Fibroblast of villous mesenchyme (primary cell): ENCODE data around the gene SORCS3. TPM values are rescaled to one million over a fixed set of nuclear protein-coding genes. Genes with fewer than 3 reads are reported as not detected.

Experiments used
- DNase-seq: peaks from one replicate; pipeline ENCODE4 v3.0.0-alpha.2; 2010; ENCODE audit warnings: low read depth
- H3K4me3 ChIP-seq: 2 replicates; pipeline ENCODE4 v1.5.1; 2011; ENCODE audit warnings: low read depth, mild to moderate bottlenecking, low read length
- CTCF ChIP-seq: IDR thresholded peaks from 2 replicates; pipeline ENCODE4 v1.5.1; 2012; ENCODE audit warnings: low read depth, mild to moderate bottlenecking, low read length; ENCODE audit not compliant: insufficient read depth
- total RNA-seq: library from RNA; depleted of rRNA; stranded (reverse); fragments of >200 nt; gene quantifications from 2 replicates; pipeline ENCODE4 v1.2.3, GENCODE V29; 2012

Gene SORCS3
- total RNA-seq, 1 donor = not detected

DNA sequence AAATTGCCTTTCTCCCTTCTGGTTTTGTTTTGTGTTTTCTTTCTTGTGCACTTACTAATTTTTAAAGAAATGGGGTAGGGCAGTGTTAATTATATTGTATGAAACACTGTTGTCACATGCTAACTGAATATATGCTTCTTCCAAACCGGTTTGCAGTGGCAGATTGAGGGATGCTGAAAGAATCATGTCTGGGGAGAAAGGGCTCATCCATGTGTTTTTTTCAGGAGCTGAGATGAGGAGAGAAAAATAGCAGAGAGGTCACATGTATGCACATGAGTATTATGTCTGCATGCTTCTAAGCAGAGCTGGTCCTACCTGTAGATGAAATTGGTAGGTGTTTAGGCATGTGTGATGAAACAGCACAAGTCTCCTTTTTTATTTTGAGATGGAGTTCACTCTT is 17.0 kb downstream of the SORCS3 start:
- no peak overlapping the region for H3K4me3 ChIP-seq
- TF ChIP-seq CTCF = no peak
- no peak for DNase-seq

DNA sequence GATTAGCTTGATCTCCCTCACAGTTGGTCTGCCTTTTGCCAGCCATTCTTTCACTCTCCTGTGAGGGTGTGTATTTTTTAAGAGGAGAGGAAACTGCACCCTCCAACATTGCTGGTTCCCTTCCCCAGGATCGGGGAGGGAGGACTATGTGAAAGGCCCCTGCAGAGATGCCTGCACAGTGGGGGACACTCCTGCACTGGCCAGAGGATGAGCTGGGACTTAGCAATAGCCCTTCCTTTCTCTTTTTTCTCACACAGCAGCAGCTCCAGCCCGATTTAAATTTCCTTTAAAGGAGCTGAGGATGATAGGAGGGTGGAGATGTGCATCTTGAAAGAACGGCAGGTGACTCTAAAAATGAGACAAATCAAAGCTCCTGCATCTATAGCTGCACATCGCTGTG is 18.7 kb downstream of the SORCS3 start:
- no peak overlapping the region for H3K4me3 ChIP-seq
- no peak for DNase-seq
- TF ChIP-seq CTCF = no peak

DNA sequence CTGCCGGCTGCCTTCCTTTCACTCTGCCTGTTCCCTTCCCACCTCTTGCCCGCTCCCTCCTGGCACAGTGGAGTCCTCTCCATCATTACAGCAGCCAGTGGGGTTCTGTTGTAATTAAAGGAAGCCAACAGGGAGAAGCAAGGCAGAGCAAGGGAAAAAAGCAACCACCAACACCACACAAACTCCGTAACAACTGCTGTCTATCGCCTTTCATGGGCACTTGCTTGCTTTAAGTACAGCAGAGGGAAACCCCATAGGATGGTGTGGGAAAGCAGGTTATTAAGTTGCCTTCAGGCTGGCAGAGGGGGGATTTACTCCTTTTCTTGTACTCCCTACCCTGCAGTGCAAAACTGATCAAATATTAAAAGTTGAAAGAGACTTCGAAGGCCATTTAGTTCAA is 22.0 kb downstream of the SORCS3 start:
- no peak for TF ChIP-seq CTCF
- H3K4me3 ChIP-seq = no peak overlapping the region
- no peak for DNase-seq

GRCh38 chr10:104663563-104663962 is 22.5 kb downstream of the SORCS3 start:
- no peak overlapping the region for H3K4me3 ChIP-seq
- TF ChIP-seq CTCF = no peak
- no peak for DNase-seq

DNA sequence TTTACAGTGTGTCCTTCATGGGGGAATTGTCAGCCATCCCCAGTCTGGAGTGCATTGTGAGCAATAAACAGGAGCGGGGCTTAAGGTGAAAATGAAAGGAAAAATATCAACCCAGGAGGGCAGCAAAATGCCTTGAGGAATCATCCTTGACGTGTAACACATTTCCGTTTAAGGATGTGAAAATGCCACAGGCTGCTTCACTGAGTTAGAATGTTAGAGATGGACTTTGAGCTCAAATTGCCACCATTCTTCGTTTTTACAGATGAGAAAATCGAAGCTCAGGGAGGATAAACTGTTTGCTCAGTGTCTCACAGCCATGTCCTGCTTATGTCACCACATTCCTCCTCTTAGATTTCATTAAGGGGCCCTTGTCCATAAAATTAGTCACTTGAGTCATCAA is 23.1 kb downstream of the SORCS3 start:
- DNase-seq = no peak
- no peak overlapping the region for H3K4me3 ChIP-seq
- no peak for TF ChIP-seq CTCF

DNA sequence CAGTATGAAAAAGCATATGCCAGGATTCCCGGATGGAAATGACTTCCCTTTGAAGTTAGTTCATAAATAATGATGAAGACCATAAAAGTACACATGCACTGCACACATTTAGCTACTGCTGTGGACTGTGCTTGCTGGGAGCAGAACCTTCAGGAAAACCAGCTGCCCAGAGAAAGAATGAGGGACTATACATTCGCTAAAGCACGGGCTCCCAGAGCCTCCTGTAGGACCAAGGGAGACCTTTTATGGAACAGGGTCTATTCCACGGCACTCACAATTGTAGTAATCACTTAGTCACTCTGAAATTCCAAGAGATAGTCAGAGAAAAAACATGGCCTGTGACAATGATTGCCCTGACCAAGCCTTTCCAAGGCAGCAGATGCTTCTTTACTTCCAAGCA is 24.1 kb downstream of the SORCS3 start:
- no peak for TF ChIP-seq CTCF
- no peak for DNase-seq
- H3K4me3 ChIP-seq = no peak overlapping the region

GRCh38 chr10:104666106-104666505 is 25.0 kb downstream of the SORCS3 start:
- TF ChIP-seq CTCF = no peak
- DNase-seq = no peak
- H3K4me3 ChIP-seq = no peak overlapping the region
